Osteocyte (in vitro differentiated cells): Measurements from ENCODE around the gene PRTN3. TPM values are rescaled to one million over a fixed set of nuclear protein-coding genes. Genes with fewer than 3 reads are reported as not detected.

ENCODE experiments used
- DNase-seq: peaks from one replicate; pipeline ENCODE4 v3.0.0; 2021; ENCODE audit warnings: mixed read lengths; ENCODE audit not compliant: unreplicated experiment; ENCODE audit errors: extremely low spot score
- H3K27ac Mint-ChIP-seq: one replicate; pipeline ENCODE4 v1.8.0; 2021; ENCODE audit warnings: mild to moderate bottlenecking, mixed read lengths; ENCODE audit not compliant: unreplicated experiment
- H3K27me3 Mint-ChIP-seq: one replicate; pipeline ENCODE4 v1.8.0; 2021; ENCODE audit warnings: mixed read lengths; ENCODE audit not compliant: unreplicated experiment
- H3K36me3 Mint-ChIP-seq: one replicate; pipeline ENCODE4 v1.8.0; 2021; ENCODE audit warnings: mixed read lengths; ENCODE audit not compliant: unreplicated experiment
- H3K4me1 Mint-ChIP-seq: one replicate; pipeline ENCODE4 v1.8.0; 2021; ENCODE audit warnings: mixed read lengths; ENCODE audit not compliant: unreplicated experiment
- H3K4me3 Mint-ChIP-seq: one replicate; pipeline ENCODE4 v1.8.0; 2021; ENCODE audit warnings: mild to moderate bottlenecking, moderate library complexity, mixed read lengths; ENCODE audit not compliant: unreplicated experiment
- H3K9me3 Mint-ChIP-seq: one replicate; pipeline ENCODE4 v1.8.0; 2021; ENCODE audit warnings: mixed read lengths; ENCODE audit not compliant: unreplicated experiment
- long read RNA-seq: library from polyadenylated mRNA; unstranded; transcript quantifications from one replicate; pipeline ENCODE4 v2.0.0, GENCODE V29; 2021
- total RNA-seq: library from RNA; stranded (reverse); gene quantifications from 2 replicates; pipeline ENCODE4 v1.2.1, GENCODE V29; 2021
- TF ChIP-seq, protein P1 (sequence below): fragments of 200-600 bp; sonication (generic); IDR thresholded peaks from 2 replicates; pipeline ENCODE4 v1.5.0; 2021; ENCODE audit warnings: antibody characterized with exemption, mild to moderate bottlenecking, moderate library complexity

The PRTN3 gene, protein sequence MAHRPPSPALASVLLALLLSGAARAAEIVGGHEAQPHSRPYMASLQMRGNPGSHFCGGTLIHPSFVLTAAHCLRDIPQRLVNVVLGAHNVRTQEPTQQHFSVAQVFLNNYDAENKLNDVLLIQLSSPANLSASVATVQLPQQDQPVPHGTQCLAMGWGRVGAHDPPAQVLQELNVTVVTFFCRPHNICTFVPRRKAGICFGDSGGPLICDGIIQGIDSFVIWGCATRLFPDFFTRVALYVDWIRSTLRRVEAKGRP
- total RNA-seq = not detected in 2 replicates
- long read RNA-seq = 0 reads

GRCh38 chr19:840519-841206 is at the start of gene PRTN3:
Gene PRTN3, plus strand, starts transcription at chr19:840999. Its CDS starts 10 bp downstream, at chr19:841009.
- Mint-ChIP-seq H3K27ac (no peak within 1 kb of the TSS), H3K27me3 (peaks cover 3% of the 10 kb centered on the region), H3K9me3 (no peaks in the 10 kb centered on the region), H3K36me3 (no peaks in the 10 kb centered on the region), H3K4me1 (peaks cover 14% of the 10 kb centered on the region), H3K4me3 (no peak within 1 kb of the TSS)
- TF ChIP-seq, protein P1, sequence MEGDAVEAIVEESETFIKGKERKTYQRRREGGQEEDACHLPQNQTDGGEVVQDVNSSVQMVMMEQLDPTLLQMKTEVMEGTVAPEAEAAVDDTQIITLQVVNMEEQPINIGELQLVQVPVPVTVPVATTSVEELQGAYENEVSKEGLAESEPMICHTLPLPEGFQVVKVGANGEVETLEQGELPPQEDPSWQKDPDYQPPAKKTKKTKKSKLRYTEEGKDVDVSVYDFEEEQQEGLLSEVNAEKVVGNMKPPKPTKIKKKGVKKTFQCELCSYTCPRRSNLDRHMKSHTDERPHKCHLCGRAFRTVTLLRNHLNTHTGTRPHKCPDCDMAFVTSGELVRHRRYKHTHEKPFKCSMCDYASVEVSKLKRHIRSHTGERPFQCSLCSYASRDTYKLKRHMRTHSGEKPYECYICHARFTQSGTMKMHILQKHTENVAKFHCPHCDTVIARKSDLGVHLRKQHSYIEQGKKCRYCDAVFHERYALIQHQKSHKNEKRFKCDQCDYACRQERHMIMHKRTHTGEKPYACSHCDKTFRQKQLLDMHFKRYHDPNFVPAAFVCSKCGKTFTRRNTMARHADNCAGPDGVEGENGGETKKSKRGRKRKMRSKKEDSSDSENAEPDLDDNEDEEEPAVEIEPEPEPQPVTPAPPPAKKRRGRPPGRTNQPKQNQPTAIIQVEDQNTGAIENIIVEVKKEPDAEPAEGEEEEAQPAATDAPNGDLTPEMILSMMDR = no peak
- no peak for DNase-seq

DNA sequence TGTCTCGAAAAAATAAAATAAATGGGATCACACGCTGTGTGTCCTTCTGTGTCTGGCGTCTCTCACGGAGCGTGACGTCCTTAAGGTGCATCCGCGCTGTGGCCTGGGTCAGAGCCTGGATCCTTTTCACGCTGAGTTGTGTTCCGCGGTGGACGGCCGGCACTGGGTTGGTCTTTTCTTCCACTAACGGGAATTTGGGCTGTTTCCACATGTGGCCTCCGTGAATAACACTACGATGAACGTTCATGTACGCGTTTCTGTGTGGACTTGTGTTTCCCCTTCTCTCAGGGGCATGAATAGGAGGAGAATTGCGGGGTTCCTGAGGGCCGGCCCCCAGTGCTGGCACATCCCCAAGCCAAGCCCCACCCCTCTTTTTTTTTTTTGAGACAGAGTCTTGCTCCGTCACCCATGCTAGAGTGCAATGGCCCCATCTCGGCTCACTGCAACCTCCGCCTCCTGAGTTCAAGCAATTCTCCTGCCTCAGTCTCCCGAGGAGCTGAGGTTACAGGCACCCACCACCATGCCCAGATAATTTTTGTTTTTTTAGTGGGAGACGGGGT is 49.7 kb upstream of the PRTN3 start:
- TF ChIP-seq, protein P1 = no peak
- no peak for DNase-seq
- H3K27ac Mint-ChIP-seq = peak overlapping the region; percentile 47
- no peaks in the 10 kb centered on the region for H3K9me3 Mint-ChIP-seq
- H3K4me1 Mint-ChIP-seq = peaks cover 37% of the 10 kb centered on the region
- no peaks in the 10 kb centered on the region for H3K36me3 Mint-ChIP-seq
- no peaks in the 10 kb centered on the region for H3K27me3 Mint-ChIP-seq
- no peak overlapping the region for H3K4me3 Mint-ChIP-seq

GRCh38 chr19:791567-792305 is 49.1 kb upstream of the PRTN3 start:
- no peak for DNase-seq
- Mint-ChIP-seq H3K4me3 (no peak overlapping the region), H3K9me3 (no peaks in the 10 kb centered on the region), H3K36me3 (no peaks in the 10 kb centered on the region), H3K27ac (peak overlapping the region; percentile 84), H3K4me1 (peaks cover 38% of the 10 kb centered on the region), H3K27me3 (no peaks in the 10 kb centered on the region)
- TF ChIP-seq, protein P1 = no peak

DNA sequence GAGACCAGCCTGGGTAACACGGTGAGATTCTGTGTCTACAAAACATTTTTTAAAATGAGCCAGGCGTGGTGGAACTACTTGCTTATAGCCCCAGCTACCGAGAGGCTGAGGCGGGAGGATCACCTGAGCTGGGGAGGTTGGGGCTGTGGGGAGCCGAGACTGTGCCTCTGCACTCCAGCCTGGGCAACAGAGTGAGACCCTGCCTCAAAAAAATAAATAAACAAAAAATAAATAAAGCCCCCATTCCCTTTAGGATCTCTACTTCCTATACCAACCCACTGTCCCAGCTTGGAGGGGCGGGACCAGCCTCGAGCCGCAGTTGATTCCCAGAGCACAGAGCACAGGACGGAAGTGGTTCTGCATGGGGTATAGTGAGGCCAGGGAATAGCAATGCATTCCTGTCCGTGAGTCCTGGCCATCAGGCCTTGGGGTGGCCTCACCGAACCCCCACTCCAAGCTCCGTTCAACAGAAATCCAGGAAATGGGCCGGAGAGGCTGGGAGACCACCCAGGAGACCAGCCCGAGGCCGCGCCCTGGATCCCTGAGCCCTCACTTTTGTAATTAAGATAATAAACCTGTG is 48.4 kb upstream of the PRTN3 start:
- DNase-seq = no peak
- H3K27me3 Mint-ChIP-seq = no peaks in the 10 kb centered on the region
- peaks cover 36% of the 10 kb centered on the region for H3K4me1 Mint-ChIP-seq
- no peak overlapping the region for H3K4me3 Mint-ChIP-seq
- TF ChIP-seq, protein P1 = no peak
- peak overlapping the region; percentile 84 for H3K27ac Mint-ChIP-seq
- H3K9me3 Mint-ChIP-seq = no peaks in the 10 kb centered on the region
- H3K36me3 Mint-ChIP-seq = no peaks in the 10 kb centered on the region
